SH-SY5Y (cell line): Measurements from ENCODE around the gene NPY5R.

ENCODE experiments used
- GATA2 ChIP-seq: IDR thresholded peaks from 2 replicates; pipeline ENCODE4 v1.6.1; 2011; ENCODE audit warnings: mild to moderate bottlenecking, low read depth, low read length
- GATA3 ChIP-seq: IDR thresholded peaks from 2 replicates; pipeline ENCODE4 v1.6.1; 2011; ENCODE audit warnings: low read depth, mild to moderate bottlenecking, low read length, moderate library complexity

- TF ChIP-seq GATA3 (no peak), GATA2 (no peak)
Observed at GRCh38 chr4:163353054-163353453, 9.4 kb downstream of the NPY5R start.
